ENCODE results near the gene SFXN5. TPM values are rescaled to one million over a fixed set of nuclear protein-coding genes. Genes with fewer than 3 reads are reported as not detected.

SFXN5 gene
- total RNA-seq, 1 experiment from 2014 or later, result 22.0 TPM

- no peaks in the 10 kb centered on the region for H4K20me1 ChIP-seq (ENCODE audit: low read length)
- H3K9ac ChIP-seq (ENCODE audit: low read length), result no peak overlapping the region
- intact Hi-C loops (cut with micrococcal nuclease), result loop anchor here (2.0 to 5.0 kb wide), 2 partner anchors 79 to 185 kb away; partner anchors contain the start of gene SFXN5
- H3K9me3 ChIP-seq (ENCODE audit: low read length), result no peaks in the 10 kb centered on the region
- no peaks in the 10 kb centered on the region for H3K9me2 ChIP-seq (replicated peaks; ENCODE audit: low read length)
- POLR2A ChIA-PET (ENCODE audit: unreplicated experiment), result no interaction called here
- no peak overlapping the region for H3K27ac ChIP-seq (ENCODE audit: low read length)
- no TSS peak for BruUV-seq (replicated peaks)
- no peak for DNase-seq
- H3K27me3 ChIP-seq (ENCODE audit: low read length), result no peaks in the 10 kb centered on the region
- no peaks in the 10 kb centered on the region for H3K79me2 ChIP-seq (ENCODE audit: low read length)
- no peak for ATAC-seq
- H3K4me1 ChIP-seq (ENCODE audit: insufficient read depth, low read length), result no peaks in the 10 kb centered on the region
- H2AFZ ChIP-seq (ENCODE audit: low read length), result no peak overlapping the region
- TF ChIP-seq EZH2 (IDR thresholded peaks at IDR 0.05; ENCODE audit: low read length, unreplicated experiment) (no peak), CTCF (conservative IDR thresholded peaks at IDR 0.05; ENCODE audit: low read depth, low read length) (no peak), EZH2phosphoT487 (IDR thresholded peaks at IDR 0.05; ENCODE audit: borderline replicate concordance, low read length) (no peak)
- no peak overlapping the region for H3K4me2 ChIP-seq (ENCODE audit: low read length)
- H3K4me3 ChIP-seq (ENCODE audit: low read length), result no peak overlapping the region
- no peaks in the 10 kb centered on the region for H3F3A ChIP-seq (ENCODE audit: low read length, unreplicated experiment)
- H3K36me3 ChIP-seq (ENCODE audit: low read depth, low read length), result no peaks in the 10 kb centered on the region
- CTCF ChIA-PET, result no interaction called here
These were observed 79.4 kb downstream of the SFXN5 start for GRCh38 chr2:72991980-72992733.

- DNase-seq (no peak), ATAC-seq (no peak)
- Histone ChIP-seq H3F3A (ENCODE audit: low read length, unreplicated experiment) (no peaks in the 10 kb centered on the region), H3K4me2 (ENCODE audit: low read length) (no peak overlapping the region), H3K4me1 (ENCODE audit: insufficient read depth, low read length) (no peaks in the 10 kb centered on the region), H3K9me3 (ENCODE audit: low read length) (no peaks in the 10 kb centered on the region), H3K79me2 (ENCODE audit: low read length) (no peaks in the 10 kb centered on the region), H3K9ac (ENCODE audit: low read length) (no peak overlapping the region), H3K27me3 (ENCODE audit: low read length) (no peaks in the 10 kb centered on the region), H4K20me1 (ENCODE audit: low read length) (no peaks in the 10 kb centered on the region), H2AFZ (ENCODE audit: low read length) (no peak overlapping the region), H3K27ac (ENCODE audit: low read length) (no peak overlapping the region), H3K4me3 (ENCODE audit: low read length) (no peak overlapping the region), H3K36me3 (ENCODE audit: low read depth, low read length) (no peaks in the 10 kb centered on the region), H3K9me2 (replicated peaks; ENCODE audit: low read length) (no peaks in the 10 kb centered on the region)
- TF ChIP-seq EZH2phosphoT487 (IDR thresholded peaks at IDR 0.05; ENCODE audit: borderline replicate concordance, low read length), result no peak
- TF ChIP-seq EZH2 (IDR thresholded peaks at IDR 0.05; ENCODE audit: low read length, unreplicated experiment), result no peak
- TF ChIP-seq CTCF (conservative IDR thresholded peaks at IDR 0.05; ENCODE audit: low read depth, low read length), result no peak
- intact Hi-C loops (cut with micrococcal nuclease), result loop anchor here (5.0 kb wide), 1 partner anchor 186 kb away; no protein-coding TSS in a partner anchor
- CTCF ChIA-PET, result no interaction called here
- BruUV-seq (replicated peaks), result no TSS peak
- POLR2A ChIA-PET (ENCODE audit: unreplicated experiment), result no interaction called here
These were observed 80.1 kb downstream of the SFXN5 start for GRCh38 chr2:72991439-72991725.

- no peak overlapping the region for H3K9ac ChIP-seq (ENCODE audit: low read length)
- BruUV-seq (replicated peaks), result no TSS peak
- intact Hi-C loops (cut with micrococcal nuclease), result loop anchor here (5.0 kb wide), 1 partner anchor 186 kb away; no protein-coding TSS in a partner anchor
- no peak overlapping the region for H3K4me2 ChIP-seq (ENCODE audit: low read length)
- no peak overlapping the region for H3K4me3 ChIP-seq (ENCODE audit: low read length)
- H3K9me2 ChIP-seq (replicated peaks; ENCODE audit: low read length), result no peaks in the 10 kb centered on the region
- no peaks in the 10 kb centered on the region for H3K4me1 ChIP-seq (ENCODE audit: insufficient read depth, low read length)
- TF ChIP-seq EZH2phosphoT487 (IDR thresholded peaks at IDR 0.05; ENCODE audit: borderline replicate concordance, low read length), result no peak
- TF ChIP-seq EZH2 (IDR thresholded peaks at IDR 0.05; ENCODE audit: low read length, unreplicated experiment), result no peak
- TF ChIP-seq CTCF (conservative IDR thresholded peaks at IDR 0.05; ENCODE audit: low read depth, low read length), result no peak
- no peaks in the 10 kb centered on the region for H3K9me3 ChIP-seq (ENCODE audit: low read length)
- H3F3A ChIP-seq (ENCODE audit: low read length, unreplicated experiment), result no peaks in the 10 kb centered on the region
- H3K27ac ChIP-seq (ENCODE audit: low read length), result no peak overlapping the region
- no peak for DNase-seq
- ATAC-seq, result no peak
- H3K79me2 ChIP-seq (ENCODE audit: low read length), result no peaks in the 10 kb centered on the region
- ChIA-PET POLR2A (ENCODE audit: unreplicated experiment) (no interaction called here), CTCF (no interaction called here)
- no peak overlapping the region for H2AFZ ChIP-seq (ENCODE audit: low read length)
- no peaks in the 10 kb centered on the region for H3K27me3 ChIP-seq (ENCODE audit: low read length)
- no peaks in the 10 kb centered on the region for H4K20me1 ChIP-seq (ENCODE audit: low read length)
- no peaks in the 10 kb centered on the region for H3K36me3 ChIP-seq (ENCODE audit: low read depth, low read length)
These were observed 80.6 kb downstream of the SFXN5 start for GRCh38 chr2:72990695-72991438.
